H1 (cell line): ENCODE data around the gene PPFIA4. TPM values are rescaled to one million over a fixed set of nuclear protein-coding genes. Genes with fewer than 3 reads are reported as not detected.

Experiments used
- CTCF ChIA-PET: fragments of 300-600 bp; sonication (Branson Sonifier 250); formaldehyde crosslinking; loops from one replicate; lab custom pipeline; 2021; ENCODE audit not compliant: partially characterized antibody; lab: Charles Lee
- POLR2A ChIA-PET: fragments of 300-600 bp; sonication (Branson Sonifier 250); formaldehyde crosslinking; loops from one replicate; lab custom pipeline; 2021; ENCODE audit warnings: inconsistent platforms; ENCODE audit not compliant: partially characterized antibody; lab: Charles Lee
- DNase-seq, 2 experiments: peaks; one replicate each; pipeline versions ENCODE4 v3.0.0 to v3.0.0-alpha.2; 2010 to 2022; ENCODE audit warnings: low spot score in 2 of 2, low read depth in 1 of 2, mixed read lengths in 1 of 2
- FAIRE-seq: peaks from 2 replicates; lab custom pipeline; 2011; peaks lifted over from hg19 to GRCh38; lab: Jason Lieb, UNC
- H2AFZ ChIP-seq: 2 replicates; pipeline ENCODE4 v1.8.1; 2012; ENCODE audit warnings: low read length, inconsistent platforms
- H2AK5ac ChIP-seq: 2 replicates; pipeline ENCODE4 v1.6.1; 2013; ENCODE audit warnings: low read depth, low read length
- H2BK120ac ChIP-seq: replicated peaks from 2 replicates; pipeline ENCODE3; 2013; ENCODE audit warnings: low read depth, low read length, inconsistent platforms
- H2BK12ac ChIP-seq: 2 replicates; pipeline ENCODE4 v1.6.1; 2013; ENCODE audit warnings: low read depth, low read length
- H2BK15ac ChIP-seq: 2 replicates; pipeline ENCODE4 v1.6.1; 2013; ENCODE audit warnings: low read length
- H2BK20ac ChIP-seq: 2 replicates; pipeline ENCODE4 v1.6.1; 2013; ENCODE audit warnings: low read length
- H2BK5ac ChIP-seq: 2 replicates; pipeline ENCODE4 v1.6.1; 2013; ENCODE audit warnings: low read depth, low read length
- H3K14ac ChIP-seq: 2 replicates; pipeline ENCODE4 v1.6.1; 2013; ENCODE audit warnings: inconsistent platforms; ENCODE audit not compliant: insufficient read length
- H3K18ac ChIP-seq: 2 replicates; pipeline ENCODE4 v1.6.1; 2013; ENCODE audit warnings: low read length; ENCODE audit errors: extremely low read depth
- H3K23ac ChIP-seq: 2 replicates; pipeline ENCODE4 v1.6.1; 2013; ENCODE audit warnings: inconsistent platforms; ENCODE audit not compliant: insufficient read length
- H3K23me2 ChIP-seq: 2 replicates; pipeline ENCODE4 v1.6.1; 2013; ENCODE audit warnings: low read depth, low read length
- H3K27ac ChIP-seq: 2 replicates; pipeline ENCODE4 v1.6.1; 2011; ENCODE audit warnings: low read depth, low read length, inconsistent platforms
- H3K27me3 ChIP-seq, 4 experiments: replicated peaks in 1 of 4; 1 replicate in 1 of 4; 2 replicates in 3 of 4; pipeline versions ENCODE4 v1.6.1 to v1.8.1; 2011 to 2013; ENCODE audit warnings: low read length in 3 of 4, mild to moderate bottlenecking in 3 of 4, inconsistent platforms in 2 of 4, mixed read lengths in 2 of 4, moderate library complexity in 1 of 4; ENCODE audit not compliant: control insufficient read depth in 3 of 4, insufficient read depth in 3 of 4; ENCODE audit errors: extremely low read depth in 1 of 4
- H3K36me3 ChIP-seq, 4 experiments: 2 replicates each; pipeline versions ENCODE4 v1.6.1 to v1.8.1; 2011 to 2013; ENCODE audit warnings: mild to moderate bottlenecking in 4 of 4, low read length in 3 of 4, moderate library complexity in 2 of 4, control low read depth in 1 of 4, inconsistent platforms in 1 of 4; ENCODE audit not compliant: insufficient read depth in 4 of 4, control insufficient read depth in 2 of 4
- H3K4ac ChIP-seq: replicated peaks from 2 replicates; pipeline ENCODE3; 2013; ENCODE audit warnings: low read length, low read depth, mixed read lengths, inconsistent platforms; ENCODE audit not compliant: insufficient read length
- H3K4me1 ChIP-seq, 4 experiments: replicated peaks in 1 of 4; 1 replicate in 1 of 4; 2 replicates in 3 of 4; pipeline versions ENCODE4 v1.6.1 to v1.8.1; 2011 to 2013; ENCODE audit warnings: low read length in 3 of 4, inconsistent platforms in 2 of 4, mixed read lengths in 1 of 4; ENCODE audit not compliant: insufficient read depth in 4 of 4, control insufficient read depth in 3 of 4
- H3K4me2 ChIP-seq, 2 experiments: 2 replicates each; pipeline versions ENCODE4 v1.6.1 to v1.8.1; 2011 to 2013; ENCODE audit warnings: low read depth in 2 of 2, low read length in 2 of 2, control low read depth in 1 of 2, inconsistent platforms in 1 of 2, mild to moderate bottlenecking in 1 of 2; ENCODE audit not compliant: insufficient read depth in 1 of 2
- H3K4me3 ChIP-seq, 4 experiments: fragments of 200-600, 300-600 bp in 1 of 4; sonication (generic), shearing (Covaris generic), sonication (Bioruptor Twin) in 1 of 4; 2 replicates each; pipeline versions ENCODE4 v1.5.1 to v1.8.1; 2011 to 2016; ENCODE audit warnings: low read length in 4 of 4, low read depth in 3 of 4, control low read depth in 2 of 4, inconsistent platforms in 2 of 4, mild to moderate bottlenecking in 2 of 4, mixed read lengths in 1 of 4, moderate library complexity in 1 of 4; ENCODE audit not compliant: insufficient read depth in 2 of 4; ENCODE audit errors: extremely low read depth in 1 of 4
- H3K56ac ChIP-seq: replicated peaks from 2 replicates; pipeline ENCODE3; 2013; ENCODE audit warnings: low read depth, mild to moderate bottlenecking, mixed read lengths, low read length, inconsistent platforms; ENCODE audit not compliant: insufficient read length
- H3K79me1 ChIP-seq: 2 replicates; pipeline ENCODE4 v1.6.1; 2013; ENCODE audit warnings: low read depth, low read length, control low read depth
- H3K79me2 ChIP-seq, 2 experiments: 2 replicates each; pipeline versions ENCODE4 v1.6.1 to v1.8.1; 2012 to 2013; ENCODE audit warnings: low read length in 2 of 2, mild to moderate bottlenecking in 2 of 2, inconsistent platforms in 1 of 2; ENCODE audit not compliant: insufficient read depth in 2 of 2, control insufficient read depth in 1 of 2
- H3K9ac ChIP-seq, 4 experiments: replicated peaks in 1 of 4; 1 replicate in 1 of 4; 2 replicates in 3 of 4; pipeline versions ENCODE4 v1.6.1 to v1.8.1; 2011 to 2013; ENCODE audit warnings: low read depth in 3 of 4, low read length in 3 of 4, control low read depth in 2 of 4, mild to moderate bottlenecking in 2 of 4, moderate library complexity in 2 of 4, inconsistent platforms in 1 of 4; ENCODE audit errors: extremely low read depth in 1 of 4
- H3K9me3 ChIP-seq, 2 experiments: 2 replicates each; pipeline versions ENCODE4 v1.6.1 to v1.8.1; 2012 to 2013; ENCODE audit warnings: mild to moderate bottlenecking in 2 of 2, moderate library complexity in 2 of 2, control low read depth in 1 of 2, inconsistent platforms in 1 of 2, low read depth in 1 of 2, low read length in 1 of 2, mixed read lengths in 1 of 2; ENCODE audit not compliant: insufficient read depth in 2 of 2
- H4K20me1 ChIP-seq, 2 experiments: replicated peaks in 1 of 2; 2 replicates each; pipeline versions ENCODE3 to v1.8.1; 2011 to 2013; ENCODE audit warnings: inconsistent platforms in 2 of 2, low read length in 2 of 2, mild to moderate bottlenecking in 1 of 2; ENCODE audit not compliant: insufficient read depth in 2 of 2, control insufficient read depth in 1 of 2
- H4K5ac ChIP-seq: 2 replicates; pipeline ENCODE4 v1.6.1; 2013; ENCODE audit warnings: low read length, low read depth, mixed read lengths, inconsistent platforms; ENCODE audit not compliant: insufficient read length
- H4K8ac ChIP-seq: 2 replicates; pipeline ENCODE4 v1.8.0; 2013; ENCODE audit warnings: mild to moderate bottlenecking, moderate library complexity, low read length, inconsistent platforms; ENCODE audit not compliant: insufficient read depth; ENCODE audit errors: extremely low read depth
- H4K91ac ChIP-seq: replicated peaks from 2 replicates; pipeline ENCODE3; 2013; ENCODE audit warnings: low read length, mixed read lengths, inconsistent platforms; ENCODE audit not compliant: insufficient read length
- ASH2L ChIP-seq: fragments of 200-600, 300-600 bp; sonication (generic); IDR thresholded peaks from one replicate; pipeline ENCODE4 v1.7.1; 2017; ENCODE audit warnings: low read length
- CHD1 ChIP-seq: IDR thresholded peaks from 2 replicates; pipeline ENCODE4 v1.6.1; 2012; ENCODE audit warnings: low read depth, low read length, improper control_type of control experiment
- FOSL1 ChIP-seq: IDR thresholded peaks from 2 replicates; pipeline ENCODE4 v1.6.1; 2011; ENCODE audit warnings: mild to moderate bottlenecking, low read depth, low read length, moderate library complexity; ENCODE audit not compliant: insufficient read depth
- HDAC6 ChIP-seq: IDR thresholded peaks from one replicate; pipeline ENCODE4 v1.7.1; 2012; ENCODE audit warnings: low read depth, mild to moderate bottlenecking, inconsistent platforms, low read length, moderate library complexity
- WGBS, 2 experiments: shearing (Covaris generic) in 1 of 2; methylation state at CpG; one replicate each; pipeline versions ENCODE4 v1.1.6 to v1.1.7; 2013 to 2015; ENCODE audit warnings: low lambda C conversion rate in 2 of 2, mixed read lengths in 2 of 2, inconsistent platforms in 1 of 2, low coverage in 1 of 2, missing lambda C conversion rate in 1 of 2; ENCODE audit not compliant: insufficient replicate concordance in 2 of 2, insufficient coverage in 1 of 2, insufficient read length in 1 of 2; ENCODE audit errors: extremely low coverage in 1 of 2, missing lambda C conversion rate in 1 of 2; 5-methylcytosine and 5-hydroxymethylcytosine counted together
- polyA plus RNA-seq, 7 experiments: library from polyadenylated mRNA; depleted of rRNA in 3 of 7; stranded (reverse) in 5 of 7; unstranded in 2 of 7; fragments of >200 nt in 5 of 7; fragments of 200-250 nt in 2 of 7; gene quantifications; 1 replicate in 5 of 7; 2 replicates in 1 of 7; 4 replicates in 1 of 7; pipeline versions ENCODE4 v1.2.1 to v1.2.3, GENCODE V29; 2011 to 2013; ENCODE audit warnings: missing spikeins in 2 of 7, mixed read lengths in 2 of 7
- total RNA-seq: library from RNA; stranded (reverse); fragmentation: NEBNext Ultra II Directional; extraction: Animal tissue kit (Norgen Biotek cat#: 25700); gene quantifications from 2 replicates; pipeline ENCODE4 v1.2.1, GENCODE V29; 2021
- TF ChIP-seq, protein P1 (sequence below), 3 experiments: IDR thresholded peaks; 1 replicate in 2 of 3; 2 replicates in 1 of 3; pipeline versions ENCODE4 v1.5.1 to v1.6.1; 2011; ENCODE audit warnings: low read length in 3 of 3, mild to moderate bottlenecking in 3 of 3, inconsistent platforms in 2 of 3, low read depth in 1 of 3, moderate library complexity in 1 of 3; ENCODE audit not compliant: insufficient read depth in 1 of 3; ENCODE audit errors: control extremely low read depth in 1 of 3
- TF ChIP-seq, protein P2 (sequence below): IDR thresholded peaks from 2 replicates; pipeline ENCODE4 v1.6.1; 2012; ENCODE audit warnings: low read length, inconsistent platforms

Gene PPFIA4
- total and polyA plus RNA-seq, 2 of the 8 experiments (the other 6 are each of a cell fraction or from before 2014, with no cell fraction given): 9.0 to 9.9 TPM

DNA sequence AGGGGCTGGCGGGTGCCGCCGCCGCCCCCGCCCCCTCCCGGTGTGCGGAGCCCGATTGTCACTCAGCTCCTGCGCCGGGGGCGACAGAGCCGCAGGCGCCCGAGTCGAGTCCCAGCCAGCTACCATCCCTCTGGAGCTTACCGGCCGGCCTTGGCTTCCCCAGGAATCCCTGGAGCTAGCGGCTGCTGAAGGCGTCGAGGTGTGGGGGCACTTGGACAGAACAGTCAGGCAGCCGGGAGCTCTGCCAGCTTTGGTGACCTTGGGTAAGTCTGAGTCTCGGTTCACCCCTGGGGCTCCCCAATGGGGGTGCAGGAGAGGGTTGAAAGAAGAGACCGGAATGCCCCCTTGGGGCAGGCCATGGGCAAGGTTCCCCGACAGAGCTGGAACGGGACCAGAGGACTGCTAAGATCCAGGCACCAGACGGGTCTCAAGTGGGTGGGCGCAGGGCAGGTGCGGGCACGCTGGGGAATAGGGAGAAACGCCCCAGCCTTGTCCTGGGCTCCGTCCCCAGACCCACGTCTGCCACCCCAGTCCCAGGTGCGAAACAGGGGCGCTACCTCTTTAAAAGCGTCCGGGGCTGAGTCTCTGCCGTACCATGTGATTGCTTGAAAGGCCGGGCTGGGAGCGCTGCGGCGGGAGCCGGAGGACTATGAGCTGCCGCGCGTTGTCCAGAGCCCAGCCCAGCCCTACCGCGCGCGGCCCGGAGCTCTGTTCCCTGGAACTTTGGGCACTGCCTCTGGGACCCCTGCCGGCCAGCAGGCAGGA, 101.6 kb downstream of the PPFIA4 start, which contains the start of gene ADORA1:
Gene ADORA1, plus strand, starts transcription at position 61 of the 765 bp plus-strand sequence. CDS start 1,116 bp downstream, outside the sequence.
- CTCF ChIA-PET: interaction anchor here (0.6 to 49.1 kb wide), 30 partner anchors 9 to 348 kb away, joined by 3 to 1071 read pairs (median 4); partner anchors contain the start of genes CHI3L1, MYBPH, MYOG and PPFIA4
- peak within 1 kb of the TSS; percentile 87; the same call in 1 of the 2 replicates for H2AFZ ChIP-seq
- no peak for TF ChIP-seq CHD1
- TF ChIP-seq ASH2L: peak; percentile 64
- no peak for TF ChIP-seq FOSL1
- TF ChIP-seq, protein P1, sequence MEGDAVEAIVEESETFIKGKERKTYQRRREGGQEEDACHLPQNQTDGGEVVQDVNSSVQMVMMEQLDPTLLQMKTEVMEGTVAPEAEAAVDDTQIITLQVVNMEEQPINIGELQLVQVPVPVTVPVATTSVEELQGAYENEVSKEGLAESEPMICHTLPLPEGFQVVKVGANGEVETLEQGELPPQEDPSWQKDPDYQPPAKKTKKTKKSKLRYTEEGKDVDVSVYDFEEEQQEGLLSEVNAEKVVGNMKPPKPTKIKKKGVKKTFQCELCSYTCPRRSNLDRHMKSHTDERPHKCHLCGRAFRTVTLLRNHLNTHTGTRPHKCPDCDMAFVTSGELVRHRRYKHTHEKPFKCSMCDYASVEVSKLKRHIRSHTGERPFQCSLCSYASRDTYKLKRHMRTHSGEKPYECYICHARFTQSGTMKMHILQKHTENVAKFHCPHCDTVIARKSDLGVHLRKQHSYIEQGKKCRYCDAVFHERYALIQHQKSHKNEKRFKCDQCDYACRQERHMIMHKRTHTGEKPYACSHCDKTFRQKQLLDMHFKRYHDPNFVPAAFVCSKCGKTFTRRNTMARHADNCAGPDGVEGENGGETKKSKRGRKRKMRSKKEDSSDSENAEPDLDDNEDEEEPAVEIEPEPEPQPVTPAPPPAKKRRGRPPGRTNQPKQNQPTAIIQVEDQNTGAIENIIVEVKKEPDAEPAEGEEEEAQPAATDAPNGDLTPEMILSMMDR (IDR thresholded peaks at IDR 0.05; ENCODE audit: control extremely low read depth in 1 of 3, insufficient read depth in 1 of 3, low read depth in 1 of 3, low read length in 3 of 3): peak in 2 of 3 experiments; percentile 14 to 17; a peak in 2 of 4 replicates
- TF ChIP-seq, protein P2, sequence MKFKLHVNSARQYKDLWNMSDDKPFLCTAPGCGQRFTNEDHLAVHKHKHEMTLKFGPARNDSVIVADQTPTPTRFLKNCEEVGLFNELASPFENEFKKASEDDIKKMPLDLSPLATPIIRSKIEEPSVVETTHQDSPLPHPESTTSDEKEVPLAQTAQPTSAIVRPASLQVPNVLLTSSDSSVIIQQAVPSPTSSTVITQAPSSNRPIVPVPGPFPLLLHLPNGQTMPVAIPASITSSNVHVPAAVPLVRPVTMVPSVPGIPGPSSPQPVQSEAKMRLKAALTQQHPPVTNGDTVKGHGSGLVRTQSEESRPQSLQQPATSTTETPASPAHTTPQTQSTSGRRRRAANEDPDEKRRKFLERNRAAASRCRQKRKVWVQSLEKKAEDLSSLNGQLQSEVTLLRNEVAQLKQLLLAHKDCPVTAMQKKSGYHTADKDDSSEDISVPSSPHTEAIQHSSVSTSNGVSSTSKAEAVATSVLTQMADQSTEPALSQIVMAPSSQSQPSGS: no peak
- TF ChIP-seq HDAC6: no peak

More for the DNA sequence above, 101.6 kb downstream of the PPFIA4 start, which contains the start of gene ADORA1:
- POLR2A ChIA-PET: interaction anchor here (0.6 to 1.6 kb wide), 5 partner anchors 8 to 270 kb away, joined by 3 to 8 read pairs (median 4); no protein-coding TSS in a partner anchor
- H2BK5ac ChIP-seq: no peak within 1 kb of the TSS
- H3K79me2 ChIP-seq: no peaks in the 10 kb centered on the region
- no peak within 1 kb of the TSS for H3K4ac ChIP-seq
- H3K4me3 ChIP-seq: peak within 1 kb of the TSS; percentile 16 to 64 (median 56)
- DNase-seq (peak in 1 of 2 experiments; percentile 82), FAIRE-seq (no peak)
- peaks cover 3 to 22% (median 13%) of the 10 kb centered on the region in 4 experiments for H3K4me1 ChIP-seq
- H2AK5ac ChIP-seq: no peak within 1 kb of the TSS
- no peak within 1 kb of the TSS; a peak in 1 of 7 replicates for H3K9ac ChIP-seq
- H4K20me1 ChIP-seq: no peaks in the 10 kb centered on the region
- peak within 1 kb of the TSS; percentile 69 for H4K91ac ChIP-seq
- H3K79me1 ChIP-seq: no peaks in the 10 kb centered on the region
- no peak within 1 kb of the TSS for H3K23ac ChIP-seq
- peak within 1 kb of the TSS; percentile 62 to 83 for H3K4me2 ChIP-seq
- H3K14ac ChIP-seq: no peak within 1 kb of the TSS
- H3K18ac ChIP-seq: no peak within 1 kb of the TSS; the same call in 1 of the 2 replicates
- peak within 1 kb of the TSS; percentile 71; the same call in 1 of the 2 replicates for H2BK12ac ChIP-seq
- no peak within 1 kb of the TSS for H3K56ac ChIP-seq
- H3K27ac ChIP-seq: no peak within 1 kb of the TSS
- whole genome bisulfite sequencing, 2 experiments: 5% methylated on average over 35 of the region's 51 CpGs; no CpG with 5 or more reads in 1 of the 2 experiments
- H2BK15ac ChIP-seq: peak within 1 kb of the TSS; percentile 90
- peaks cover 2% of the 10 kb centered on the region; the same call in 1 of the 2 replicates for H3K23me2 ChIP-seq
- H3K9me3 ChIP-seq: no peaks in the 10 kb centered on the region
- H2BK20ac ChIP-seq: peak within 1 kb of the TSS; percentile 48; the same call in 1 of the 2 replicates
- H2BK120ac ChIP-seq: no peak within 1 kb of the TSS
- H4K8ac ChIP-seq: peak within 1 kb of the TSS; percentile 90
- peaks cover 5 to 32% (median 18%) of the 10 kb centered on the region in 4 experiments for H3K27me3 ChIP-seq
- no peaks in the 10 kb centered on the region for H3K36me3 ChIP-seq
- H4K5ac ChIP-seq: no peak within 1 kb of the TSS
